Testis (tissue), 2 donors: Measurements from ENCODE around the gene RHOB.

Experiments
- POLR2A ChIP-seq: fragments of 450-650 bp; IDR thresholded peaks from one replicate; pipeline ENCODE4 v1.6.1; 2017; ENCODE audit warnings: antibody characterized with exemption, mild to moderate bottlenecking, moderate library complexity
- TF ChIP-seq, protein P1 (sequence below), 3 experiments: fragments of 450-650 bp in 2 of 3; fragments of 200-600 bp in 1 of 3; sonication (generic) in 1 of 3; IDR thresholded peaks; one replicate each; pipeline ENCODE4 v1.5.1; 2016 to 2019; ENCODE audit warnings: antibody characterized with exemption in 3 of 3, mild to moderate bottlenecking in 2 of 3, moderate library complexity in 1 of 3

DNA sequence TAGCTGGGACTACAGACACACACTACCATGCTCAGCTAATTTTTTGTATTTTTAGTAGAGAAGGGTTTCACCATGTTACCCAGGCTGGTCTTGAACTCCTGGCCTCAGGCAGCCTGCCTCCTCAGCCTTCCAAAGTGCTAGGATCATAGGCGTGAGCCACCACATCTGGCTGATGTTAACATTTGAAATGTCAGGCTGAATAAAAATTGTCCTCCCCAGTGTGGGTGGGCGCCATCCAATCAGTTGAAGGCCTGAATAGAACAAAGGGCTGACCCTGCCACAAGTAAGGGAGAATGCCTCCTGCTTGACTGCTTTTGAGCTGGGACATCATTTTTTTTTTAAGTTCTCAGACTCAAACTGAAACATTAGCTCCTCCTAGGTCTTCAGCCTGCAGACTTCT, 21.0 kb upstream of the RHOB start:
- TF ChIP-seq, protein P1, sequence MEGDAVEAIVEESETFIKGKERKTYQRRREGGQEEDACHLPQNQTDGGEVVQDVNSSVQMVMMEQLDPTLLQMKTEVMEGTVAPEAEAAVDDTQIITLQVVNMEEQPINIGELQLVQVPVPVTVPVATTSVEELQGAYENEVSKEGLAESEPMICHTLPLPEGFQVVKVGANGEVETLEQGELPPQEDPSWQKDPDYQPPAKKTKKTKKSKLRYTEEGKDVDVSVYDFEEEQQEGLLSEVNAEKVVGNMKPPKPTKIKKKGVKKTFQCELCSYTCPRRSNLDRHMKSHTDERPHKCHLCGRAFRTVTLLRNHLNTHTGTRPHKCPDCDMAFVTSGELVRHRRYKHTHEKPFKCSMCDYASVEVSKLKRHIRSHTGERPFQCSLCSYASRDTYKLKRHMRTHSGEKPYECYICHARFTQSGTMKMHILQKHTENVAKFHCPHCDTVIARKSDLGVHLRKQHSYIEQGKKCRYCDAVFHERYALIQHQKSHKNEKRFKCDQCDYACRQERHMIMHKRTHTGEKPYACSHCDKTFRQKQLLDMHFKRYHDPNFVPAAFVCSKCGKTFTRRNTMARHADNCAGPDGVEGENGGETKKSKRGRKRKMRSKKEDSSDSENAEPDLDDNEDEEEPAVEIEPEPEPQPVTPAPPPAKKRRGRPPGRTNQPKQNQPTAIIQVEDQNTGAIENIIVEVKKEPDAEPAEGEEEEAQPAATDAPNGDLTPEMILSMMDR (IDR thresholded peaks at IDR 0.05), result no peak
- TF ChIP-seq POLR2A, result no peak
